Testis (tissue), 2 donors: ENCODE data around the gene SIVA1.

Source experiments
- POLR2A ChIP-seq: fragments of 450-650 bp; IDR thresholded peaks from one replicate; pipeline ENCODE4 v1.6.1; 2017; ENCODE audit warnings: antibody characterized with exemption, mild to moderate bottlenecking, moderate library complexity
- TF ChIP-seq, protein P1 (sequence below), 3 experiments: fragments of 450-650 bp in 2 of 3; fragments of 200-600 bp in 1 of 3; sonication (generic) in 1 of 3; IDR thresholded peaks; one replicate each; pipeline ENCODE4 v1.5.1; 2016 to 2019; ENCODE audit warnings: antibody characterized with exemption in 3 of 3, mild to moderate bottlenecking in 2 of 3, moderate library complexity in 1 of 3

DNA sequence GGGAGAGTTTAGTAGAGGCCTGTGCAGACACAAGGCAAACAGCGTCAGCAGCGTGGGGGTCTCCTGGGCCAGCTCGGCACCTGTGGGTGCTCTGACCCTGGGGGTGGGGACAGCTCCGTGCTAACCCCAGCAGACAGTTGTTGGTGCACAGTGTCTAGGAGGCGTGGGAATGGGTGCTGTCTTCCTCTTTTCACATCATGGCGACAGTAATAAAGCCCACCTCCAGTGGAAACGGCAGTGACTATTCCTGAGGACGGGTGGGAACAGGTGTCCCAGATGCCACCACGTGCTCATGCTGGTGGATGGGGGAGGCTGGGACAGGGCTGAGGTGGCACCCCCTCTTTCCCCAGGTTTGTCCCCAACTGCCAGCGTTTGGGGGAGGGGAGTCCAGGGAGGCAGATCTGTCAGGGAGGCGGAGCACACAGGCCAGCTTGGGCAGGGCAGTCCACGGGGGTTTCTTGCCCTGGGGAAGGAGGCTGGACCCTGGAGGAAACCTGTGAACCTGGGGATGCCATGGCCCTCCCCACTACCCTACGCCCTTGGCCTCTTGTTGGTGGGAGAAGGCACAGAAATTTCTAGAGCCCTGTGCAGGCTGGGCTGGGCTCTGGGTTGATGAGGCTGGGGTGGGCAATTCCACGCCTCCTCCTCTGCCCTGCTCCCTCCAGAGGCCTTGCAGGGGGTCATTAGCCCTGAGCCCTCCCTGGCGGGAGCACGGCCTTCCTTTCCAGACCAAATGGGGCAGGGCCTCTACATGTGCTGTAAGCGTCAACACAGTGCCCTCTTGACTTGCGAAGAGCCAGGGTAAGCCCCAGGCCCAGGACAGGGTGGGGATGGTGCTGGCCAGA is 51.8 kb downstream of the SIVA1 start:
- TF ChIP-seq, protein P1, sequence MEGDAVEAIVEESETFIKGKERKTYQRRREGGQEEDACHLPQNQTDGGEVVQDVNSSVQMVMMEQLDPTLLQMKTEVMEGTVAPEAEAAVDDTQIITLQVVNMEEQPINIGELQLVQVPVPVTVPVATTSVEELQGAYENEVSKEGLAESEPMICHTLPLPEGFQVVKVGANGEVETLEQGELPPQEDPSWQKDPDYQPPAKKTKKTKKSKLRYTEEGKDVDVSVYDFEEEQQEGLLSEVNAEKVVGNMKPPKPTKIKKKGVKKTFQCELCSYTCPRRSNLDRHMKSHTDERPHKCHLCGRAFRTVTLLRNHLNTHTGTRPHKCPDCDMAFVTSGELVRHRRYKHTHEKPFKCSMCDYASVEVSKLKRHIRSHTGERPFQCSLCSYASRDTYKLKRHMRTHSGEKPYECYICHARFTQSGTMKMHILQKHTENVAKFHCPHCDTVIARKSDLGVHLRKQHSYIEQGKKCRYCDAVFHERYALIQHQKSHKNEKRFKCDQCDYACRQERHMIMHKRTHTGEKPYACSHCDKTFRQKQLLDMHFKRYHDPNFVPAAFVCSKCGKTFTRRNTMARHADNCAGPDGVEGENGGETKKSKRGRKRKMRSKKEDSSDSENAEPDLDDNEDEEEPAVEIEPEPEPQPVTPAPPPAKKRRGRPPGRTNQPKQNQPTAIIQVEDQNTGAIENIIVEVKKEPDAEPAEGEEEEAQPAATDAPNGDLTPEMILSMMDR (IDR thresholded peaks at IDR 0.05): no peak
- no peak for TF ChIP-seq POLR2A
